HEK293 (cell line): ENCODE measurements around the gene IFNGR1.

Source experiments
- CTCF ChIA-PET: fragments of 350-600 bp; formaldehyde crosslinking; extraction: SDS; loops from one replicate; lab custom pipeline; 2021; ENCODE audit warnings: antibody characterized with exemption; lab: Yijun Ruan, JAX
- POLR2A ChIA-PET: fragments of 300-600 bp; formaldehyde crosslinking; extraction: SDS; loops from one replicate; lab custom pipeline; 2020; ENCODE audit warnings: antibody characterized with exemption, inconsistent platforms; lab: Yijun Ruan, JAX
- H3K27ac ChIP-seq: fragments of 200-500 bp; sonication (Bioruptor generic); 2 replicates; pipeline ENCODE4 v1.5.1; 2014; ENCODE audit warnings: low read depth, low read length, control low read depth, inconsistent platforms; ENCODE audit errors: extremely low read depth
- H3K36me3 ChIP-seq, 2 experiments: fragments of 200-500 bp in 1 of 2; sonication (Bioruptor generic) in 1 of 2; 1 replicate in 1 of 2; 2 replicates in 1 of 2; pipeline ENCODE4 v1.5.1; 2014 to 2017; ENCODE audit warnings: inconsistent platforms in 2 of 2, low read length in 2 of 2; ENCODE audit not compliant: control insufficient read depth in 2 of 2, insufficient read depth in 1 of 2
- H3K4me1 ChIP-seq: fragments of 200-500 bp; sonication (Bioruptor generic); 2 replicates; pipeline ENCODE4 v1.5.1; 2014; ENCODE audit warnings: mild to moderate bottlenecking, low read length, inconsistent platforms; ENCODE audit not compliant: control insufficient read depth, insufficient read depth
- H3K4me3 ChIP-seq: 2 replicates; pipeline ENCODE4 v1.5.1; 2011; ENCODE audit warnings: low read depth, mild to moderate bottlenecking, control low read depth, low read length, moderate library complexity
- H3K9me3 ChIP-seq: fragments of 200-500 bp; sonication (Bioruptor generic); 2 replicates; pipeline ENCODE4 v1.5.1; 2014; ENCODE audit warnings: low read depth, low read length, inconsistent platforms; ENCODE audit not compliant: control insufficient read depth, insufficient read depth
- BCL11B ChIP-seq: fragments of 450-650 bp; formaldehyde crosslinking; IDR thresholded peaks from 2 replicates; pipeline ENCODE4 v1.5.1; 2016; ENCODE audit warnings: low read depth, missing biosample characterization, missing genetic modification characterization
- IKZF3 ChIP-seq: fragments of 450-650 bp; IDR thresholded peaks from 2 replicates; pipeline ENCODE4 v1.5.0; 2018; ENCODE audit warnings: missing biosample characterization, mild to moderate bottlenecking, missing genetic modification characterization, moderate library complexity
- KLF16 ChIP-seq: fragments of 450-650 bp; formaldehyde crosslinking; IDR thresholded peaks from 2 replicates; pipeline ENCODE4 v1.5.1; 2017; ENCODE audit warnings: missing biosample characterization, missing genetic modification characterization
- KLF7 ChIP-seq: fragments of 450-650 bp; formaldehyde crosslinking; IDR thresholded peaks from 2 replicates; pipeline ENCODE4 v1.5.1; 2016; ENCODE audit warnings: missing biosample characterization, missing genetic modification characterization, borderline replicate concordance
- PRDM1 ChIP-seq: fragments of 450-650 bp; formaldehyde crosslinking; IDR thresholded peaks from 2 replicates; pipeline ENCODE4; 2016; ENCODE audit warnings: missing biosample characterization, missing genetic modification characterization
- SCRT2 ChIP-seq: fragments of 450-650 bp; formaldehyde crosslinking; IDR thresholded peaks from 2 replicates; pipeline ENCODE4 v1.5.1; 2016; ENCODE audit warnings: missing biosample characterization, missing genetic modification characterization
- YY2 ChIP-seq: fragments of 450-650 bp; formaldehyde crosslinking; IDR thresholded peaks from 2 replicates; pipeline ENCODE4 v1.5.1; 2016; ENCODE audit warnings: missing biosample characterization, missing genetic modification characterization
- ZNF112 ChIP-seq: fragments of 450-650 bp; formaldehyde crosslinking; IDR thresholded peaks from 2 replicates; pipeline ENCODE4 v1.5.0; 2017; ENCODE audit warnings: missing biosample characterization, missing genetic modification characterization
- ZNF138 ChIP-seq: fragments of 450-650 bp; formaldehyde crosslinking; IDR thresholded peaks from 2 replicates; pipeline ENCODE4 v1.5.1; 2016; ENCODE audit warnings: missing biosample characterization, missing genetic modification characterization, borderline replicate concordance
- ZNF140 ChIP-seq: fragments of 450-650 bp; formaldehyde crosslinking; IDR thresholded peaks from 2 replicates; pipeline ENCODE4 v1.5.1; 2016; ENCODE audit warnings: missing biosample characterization, missing genetic modification characterization
- ZNF157 ChIP-seq: fragments of 450-650 bp; formaldehyde crosslinking; IDR thresholded peaks from 2 replicates; pipeline ENCODE4 v1.5.1; 2016; ENCODE audit warnings: missing biosample characterization, missing genetic modification characterization
- ZNF211 ChIP-seq: fragments of 450-650 bp; formaldehyde crosslinking; IDR thresholded peaks from 2 replicates; pipeline ENCODE4 v1.5.1; 2016; ENCODE audit warnings: low read depth, missing biosample characterization, missing genetic modification characterization
- ZNF223 ChIP-seq: fragments of 450-650 bp; formaldehyde crosslinking; IDR thresholded peaks from 2 replicates; pipeline ENCODE4 v1.5.1; 2016; ENCODE audit warnings: missing biosample characterization, missing genetic modification characterization
- ZNF266 ChIP-seq: fragments of 450-650 bp; formaldehyde crosslinking; IDR thresholded peaks from 2 replicates; pipeline ENCODE4 v1.5.1; 2016; ENCODE audit warnings: missing biosample characterization, missing genetic modification characterization, low read depth
- ZNF302 ChIP-seq: fragments of 450-650 bp; formaldehyde crosslinking; IDR thresholded peaks from 2 replicates; pipeline ENCODE4 v1.5.1; 2016; ENCODE audit warnings: missing biosample characterization, missing genetic modification characterization, low read depth
- ZNF394 ChIP-seq: fragments of 450-650 bp; formaldehyde crosslinking; IDR thresholded peaks from 2 replicates; pipeline ENCODE4 v1.5.1; 2016; ENCODE audit warnings: missing biosample characterization, missing genetic modification characterization, mild to moderate bottlenecking, moderate library complexity, borderline replicate concordance
- ZNF521 ChIP-seq: fragments of 450-650 bp; formaldehyde crosslinking; IDR thresholded peaks from 2 replicates; pipeline ENCODE4 v1.5.1; 2017; ENCODE audit warnings: missing biosample characterization, mild to moderate bottlenecking, missing genetic modification characterization
- ZNF600 ChIP-seq: fragments of 450-650 bp; formaldehyde crosslinking; IDR thresholded peaks from 2 replicates; pipeline ENCODE4 v1.5.1; 2016; ENCODE audit warnings: missing biosample characterization, missing genetic modification characterization
- ZNF692 ChIP-seq: fragments of 450-650 bp; formaldehyde crosslinking; IDR thresholded peaks from 2 replicates; pipeline ENCODE4 v1.5.1; 2016; ENCODE audit warnings: missing biosample characterization, missing genetic modification characterization
- ZNF776 ChIP-seq: fragments of 450-650 bp; formaldehyde crosslinking; IDR thresholded peaks from 2 replicates; pipeline ENCODE4 v1.5.0; 2017; ENCODE audit warnings: missing biosample characterization, missing genetic modification characterization, borderline replicate concordance
- ZNF785 ChIP-seq: fragments of 450-650 bp; formaldehyde crosslinking; IDR thresholded peaks from 2 replicates; pipeline ENCODE4 v1.5.1; 2016; ENCODE audit warnings: missing biosample characterization, missing genetic modification characterization
- TF ChIP-seq, protein P1 (sequence below): fragments of 450-650 bp; formaldehyde crosslinking; IDR thresholded peaks from 2 replicates; pipeline ENCODE4 v1.5.1; 2016; ENCODE audit warnings: missing biosample characterization, missing genetic modification characterization

IFNGR1 gene

GRCh38 chr6:137170266-137171052 lies 48.7 kb downstream of the IFNGR1 start:
- ChIA-PET CTCF (interaction anchor here (0.7 kb wide), 1 partner anchor 9 kb away, joined by 3 read pairs; no protein-coding TSS in a partner anchor), POLR2A (no interaction called here)
- no peak overlapping the region for H3K27ac ChIP-seq

DNA sequence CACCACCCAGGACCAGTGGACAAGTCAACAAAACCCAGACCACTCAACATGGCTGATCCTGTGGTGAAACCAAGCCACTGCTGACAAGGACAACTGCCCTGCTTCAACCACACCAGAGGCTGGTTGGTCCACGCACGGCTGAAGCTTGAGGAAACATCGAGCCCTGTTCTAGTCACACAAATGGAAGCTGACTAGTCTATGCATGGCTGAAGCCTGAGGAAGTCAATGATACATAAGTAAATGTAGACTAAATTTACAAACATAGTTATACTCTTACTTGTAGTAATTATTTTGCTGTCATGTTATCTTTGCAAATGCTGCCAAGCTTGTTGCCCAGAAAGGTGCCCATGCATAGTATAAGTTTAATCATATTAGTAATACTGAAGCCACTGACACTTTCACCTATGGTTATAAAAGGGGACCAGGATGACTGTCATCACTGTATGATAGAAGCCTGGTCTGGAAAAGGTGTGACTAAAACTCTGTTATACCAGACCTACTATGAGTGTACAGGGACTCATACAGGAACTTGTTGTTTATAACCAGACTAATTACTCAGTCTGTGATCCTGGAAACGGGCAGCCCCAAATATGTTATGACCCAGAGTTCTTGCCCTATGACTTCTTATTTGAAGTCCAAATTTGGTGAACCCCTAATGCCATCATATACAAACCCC lies 51.3 kb downstream of the IFNGR1 start:
- H3K4me3 ChIP-seq, result no peak overlapping the region
- ChIA-PET CTCF (no interaction called here), POLR2A (no interaction called here)
- no peak overlapping the region for H3K27ac ChIP-seq
- no peaks in the 10 kb centered on the region for H3K36me3 ChIP-seq
- no peaks in the 10 kb centered on the region for H3K4me1 ChIP-seq
- no peaks in the 10 kb centered on the region for H3K9me3 ChIP-seq
- TF ChIP-seq ZNF157 (tag by site-specific recombination) (no peak), ZNF302 (no peak), ZNF140 (no peak), PRDM1 (tag by site-specific recombination) (no peak), BCL11B (tag by site-specific recombination) (no peak)

More at GRCh38 chr6:137170266-137171052, 48.7 kb downstream of the IFNGR1 start:
- no peak for TF ChIP-seq ZNF785 (tag by site-specific recombination)
- Histone ChIP-seq H3K4me3 (no peak overlapping the region), H3K4me1 (no peaks in the 10 kb centered on the region), H3K36me3 (no peaks in the 10 kb centered on the region), H3K9me3 (no peaks in the 10 kb centered on the region)

DNA sequence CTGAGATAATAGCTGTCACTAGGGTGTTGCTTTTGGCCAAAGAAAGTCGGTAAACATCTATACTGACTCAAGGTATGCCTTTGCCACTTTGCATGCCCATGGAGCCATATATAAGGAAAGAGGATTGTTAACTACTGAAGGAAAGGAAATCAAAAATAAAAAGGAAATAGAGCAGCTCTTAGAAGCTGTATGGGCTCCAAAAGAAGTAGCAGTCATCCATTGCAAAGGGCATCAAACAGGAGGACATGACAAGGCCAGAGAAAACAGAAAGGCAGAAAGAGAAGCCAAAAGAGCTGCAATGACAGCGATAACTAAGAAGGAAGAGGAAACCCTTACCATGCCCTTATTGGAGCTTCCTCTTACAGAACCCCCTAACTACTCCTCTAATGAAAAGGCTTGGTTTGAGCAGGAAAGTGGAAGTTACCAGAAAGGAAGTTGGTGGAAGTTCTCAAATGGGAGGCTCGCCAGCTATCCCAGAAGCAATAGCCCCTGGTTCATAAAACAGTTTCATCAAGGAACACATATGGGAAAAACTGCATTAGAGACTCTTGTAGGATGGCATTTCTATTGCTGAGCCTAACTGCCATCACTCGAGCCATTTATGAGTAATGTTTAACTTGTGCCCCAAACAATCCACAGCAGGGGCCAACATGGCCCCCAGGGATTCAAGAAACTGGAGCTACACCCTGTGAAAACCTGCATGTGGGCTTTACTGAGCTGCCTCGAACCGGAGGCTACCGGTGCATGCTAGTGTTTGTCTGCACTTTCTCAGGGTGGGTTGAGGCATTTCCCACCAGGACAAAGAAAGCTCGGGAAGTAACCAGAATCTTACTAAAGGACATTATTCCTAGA lies 52.7 kb downstream of the IFNGR1 start:
- Histone ChIP-seq H3K36me3 (no peaks in the 10 kb centered on the region), H3K9me3 (no peaks in the 10 kb centered on the region), H3K4me3 (no peak overlapping the region), H3K4me1 (no peaks in the 10 kb centered on the region), H3K27ac (no peak overlapping the region)
- no peak for TF ChIP-seq ZNF600
- TF ChIP-seq, protein P1, sequence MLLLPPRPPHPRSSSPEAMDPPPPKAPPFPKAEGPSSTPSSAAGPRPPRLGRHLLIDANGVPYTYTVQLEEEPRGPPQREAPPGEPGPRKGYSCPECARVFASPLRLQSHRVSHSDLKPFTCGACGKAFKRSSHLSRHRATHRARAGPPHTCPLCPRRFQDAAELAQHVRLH (tag by site-specific recombination), result no peak
- no peak for TF ChIP-seq ZNF223 (tag by site-specific recombination)
- no peak for TF ChIP-seq KLF16
- ChIA-PET POLR2A (no interaction called here), CTCF (interaction anchor here (0.6 to 1.5 kb wide), 2 partner anchors 10 to 836 kb away, joined by 3 to 5 read pairs; no protein-coding TSS in a partner anchor)

GRCh38 chr6:137165375-137166246 lies 53.6 kb downstream of the IFNGR1 start:
- ChIA-PET CTCF (interaction anchor here (1.2 to 1.5 kb wide), 2 partner anchors 11 to 14 kb away, joined by 3 to 5 read pairs; no protein-coding TSS in a partner anchor), POLR2A (no interaction called here)
- Histone ChIP-seq H3K4me1 (no peaks in the 10 kb centered on the region), H3K9me3 (no peaks in the 10 kb centered on the region), H3K36me3 (no peaks in the 10 kb centered on the region), H3K27ac (no peak overlapping the region), H3K4me3 (no peak overlapping the region)
- no peak for TF ChIP-seq KLF7 (tag by site-specific recombination)
- no peak for TF ChIP-seq YY2
- TF ChIP-seq ZNF266 (tag by site-specific recombination), result no peak
- TF ChIP-seq ZNF776, result no peak
- TF ChIP-seq ZNF211 (tag by site-specific recombination), result no peak
- no peak for TF ChIP-seq SCRT2 (tag by site-specific recombination)
- TF ChIP-seq ZNF394 (tag by site-specific recombination), result no peak
- TF ChIP-seq ZNF692 (tag by site-specific recombination), result no peak
- TF ChIP-seq ZNF138 (tag by site-specific recombination), result no peak
- no peak for TF ChIP-seq ZNF112
- no peak for TF ChIP-seq ZNF521 (tag by site-specific recombination)
- no peak for TF ChIP-seq IKZF3
